NCI-H1436 (cell line): ENCODE results near the gene NUDT3.
A peak's percentile ranks its signal among the peaks of the same experiment; 100 is the strongest.
"Not testable (repeated sequence)": the region's sequence is repeated elsewhere in the genome, so short reads cannot be mapped to it uniquely, and the experiment has no call there.

Source experiments
- DNase-seq: peaks from one replicate; lab custom pipeline; 2025; lab: John Stamatoyannopoulos, UW

Gene NUDT3

DNA sequence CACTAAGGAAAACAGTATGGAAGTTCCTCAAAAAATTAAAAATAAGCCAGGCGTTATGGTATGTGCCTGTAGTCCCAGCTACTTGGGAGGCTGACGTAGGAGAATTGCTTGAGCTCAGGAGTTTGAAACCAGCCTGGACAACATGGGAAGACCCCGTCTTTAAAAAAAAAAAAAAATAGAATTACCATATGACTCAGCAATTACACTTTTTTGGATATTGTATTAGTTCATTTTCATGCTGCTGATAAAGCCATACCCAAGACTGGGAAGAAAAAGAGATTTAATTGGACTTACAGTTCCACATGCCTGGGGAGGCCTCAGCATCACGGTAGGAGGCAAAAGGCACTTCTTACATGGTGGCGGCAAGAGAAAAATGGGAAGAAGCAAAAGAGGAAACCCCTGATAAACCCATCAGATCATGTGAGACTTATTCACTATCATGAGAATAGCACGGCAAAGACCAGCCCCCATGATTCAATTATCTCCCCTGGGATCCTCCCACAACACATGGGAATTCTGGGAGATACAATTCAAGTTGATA lies 132.9 kb downstream of the NUDT3 start:
- DNase-seq, result no peak

GRCh38 chr6:34252395-34252794 lies 140.1 kb downstream of the NUDT3 start:
- DNase-seq, result not testable (repeated sequence)

DNA sequence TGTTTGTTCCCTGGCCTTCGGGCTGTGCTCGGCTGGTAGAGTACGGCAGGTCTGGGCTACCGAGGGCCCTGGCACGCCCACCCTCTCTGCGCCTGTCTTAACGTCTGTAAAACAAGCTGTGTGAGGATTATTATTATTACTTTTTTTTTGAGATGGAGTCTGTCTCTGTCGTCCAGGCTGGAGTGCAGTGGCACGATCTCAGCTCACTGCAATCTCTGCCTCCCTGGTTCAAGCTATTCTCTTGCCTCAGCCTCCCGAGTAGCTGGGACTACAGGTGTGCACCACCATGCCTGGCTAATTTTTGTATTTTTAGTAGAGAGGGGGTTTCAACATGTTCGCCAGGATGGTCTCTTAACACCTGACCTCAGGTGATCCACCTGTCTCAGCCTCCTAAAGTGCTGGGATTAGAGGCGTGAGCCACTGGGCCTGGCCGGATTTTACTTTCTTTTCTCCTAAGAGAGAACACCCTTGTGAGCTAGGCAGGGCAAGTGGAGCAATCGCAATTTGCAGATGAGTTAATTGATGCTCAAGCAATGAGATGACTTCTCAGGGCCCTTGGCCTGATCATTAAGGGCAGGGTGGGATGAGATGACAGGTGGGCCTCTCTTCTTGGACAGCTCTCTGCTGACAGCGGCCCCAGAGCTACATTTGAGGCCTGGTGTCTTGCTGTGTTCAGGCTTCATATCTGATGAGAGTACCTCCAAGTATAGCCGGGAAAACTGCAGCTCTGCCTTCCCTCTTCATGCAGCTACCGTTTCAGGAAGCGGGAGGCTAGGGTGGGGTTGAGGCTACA lies 142.8 kb downstream of the NUDT3 start:
- no peak for DNase-seq

DNA sequence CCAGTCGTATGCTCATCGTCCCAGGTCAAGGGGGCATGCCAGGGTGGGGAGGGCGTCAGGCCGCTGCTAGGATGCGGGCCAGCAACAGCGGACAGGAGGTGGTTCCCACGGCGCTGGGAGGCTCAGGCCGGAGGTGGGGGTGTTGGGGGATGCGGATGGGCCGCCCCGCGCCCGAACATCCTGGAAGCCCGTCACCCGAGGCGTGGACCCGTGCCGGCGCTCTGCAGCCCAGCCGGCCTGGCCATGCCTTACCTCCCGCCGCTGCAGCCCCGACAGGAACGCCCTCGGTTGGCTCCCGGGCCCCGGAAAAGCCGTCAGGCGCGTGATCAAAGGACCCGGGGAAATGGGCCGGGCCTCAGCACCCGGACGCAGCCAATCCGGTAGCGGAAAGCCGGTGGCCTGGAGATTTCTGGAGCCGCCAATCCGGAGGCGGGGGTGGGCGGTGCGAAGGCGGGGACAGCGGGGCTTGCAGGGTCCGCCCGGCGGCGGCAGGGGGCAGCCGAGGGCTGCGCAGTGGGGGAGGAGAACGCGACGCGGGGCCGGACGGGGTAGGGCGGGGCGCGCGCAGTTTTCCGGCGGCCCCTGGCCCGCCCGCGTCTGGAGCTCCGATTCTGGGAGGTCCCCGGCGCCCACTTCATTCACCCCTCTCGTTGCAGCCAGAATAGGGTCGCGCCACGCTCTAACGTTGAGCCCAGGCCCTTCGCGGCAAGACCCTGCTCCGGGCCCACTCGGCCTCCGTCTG lies 143.6 kb downstream of the NUDT3 start, which contains the start of gene SMIM29:
Gene SMIM29, minus strand, starts transcription at position 280 of the 742 bp plus-strand sequence. CDS start 1,215 bp downstream, outside the sequence.
- DNase-seq, result peak; percentile 93

DNA sequence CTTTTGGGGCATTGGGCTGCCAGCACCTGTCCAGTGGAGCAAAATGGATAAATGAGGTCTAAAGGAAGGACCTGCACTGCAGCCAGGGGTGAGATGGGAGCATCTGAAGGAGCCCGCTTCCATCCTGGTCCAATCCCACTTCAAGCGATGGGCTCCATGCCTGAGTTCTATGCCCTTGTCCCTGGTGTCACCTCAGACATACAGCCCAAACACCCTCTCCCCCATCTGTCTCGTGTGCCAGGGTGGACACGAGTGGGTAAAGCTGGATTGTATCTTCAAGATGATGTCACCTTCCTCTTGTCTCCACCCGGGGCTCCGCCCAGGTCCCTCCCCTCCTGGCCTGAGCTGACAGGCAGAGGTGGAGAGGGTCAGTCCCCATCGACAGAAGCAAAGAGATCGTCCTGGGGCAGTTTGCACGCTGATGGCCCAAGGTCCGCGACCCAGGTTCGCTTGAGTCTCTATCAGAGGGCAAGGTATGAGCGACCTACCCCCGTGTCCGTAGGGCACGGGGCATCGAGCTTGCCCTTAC lies 144.2 kb downstream of the NUDT3 start:
- no peak for DNase-seq

GRCh38 chr6:34247481-34248197 lies 144.8 kb downstream of the NUDT3 start:
- no peak for DNase-seq

GRCh38 chr6:34246563-34247391 lies 145.7 kb downstream of the NUDT3 start:
- DNase-seq, result no peak

GRCh38 chr6:34246249-34246562 lies 146.3 kb downstream of the NUDT3 start:
- no peak for DNase-seq

DNA sequence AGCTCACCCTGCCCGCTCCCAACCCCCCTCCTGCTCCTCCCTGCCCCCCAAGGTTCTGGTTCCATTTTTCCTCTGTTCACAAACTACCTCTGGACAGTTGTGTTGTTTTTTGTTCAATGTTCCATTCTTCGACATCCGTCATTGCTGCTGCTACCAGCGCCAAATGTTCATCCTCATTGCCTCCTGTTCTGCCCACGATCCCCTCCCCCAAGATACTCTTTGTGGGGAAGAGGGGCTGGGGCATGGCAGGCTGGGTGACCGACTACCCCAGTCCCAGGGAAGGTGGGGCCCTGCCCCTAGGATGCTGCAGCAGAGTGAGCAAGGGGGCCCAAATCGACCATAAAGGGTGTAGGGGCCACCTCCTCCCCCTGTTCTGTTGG lies 146.7 kb downstream of the NUDT3 start:
- DNase-seq, result not testable (repeated sequence)

GRCh38 chr6:34245032-34245760 lies 147.3 kb downstream of the NUDT3 start:
- not testable (repeated sequence) for DNase-seq

DNA sequence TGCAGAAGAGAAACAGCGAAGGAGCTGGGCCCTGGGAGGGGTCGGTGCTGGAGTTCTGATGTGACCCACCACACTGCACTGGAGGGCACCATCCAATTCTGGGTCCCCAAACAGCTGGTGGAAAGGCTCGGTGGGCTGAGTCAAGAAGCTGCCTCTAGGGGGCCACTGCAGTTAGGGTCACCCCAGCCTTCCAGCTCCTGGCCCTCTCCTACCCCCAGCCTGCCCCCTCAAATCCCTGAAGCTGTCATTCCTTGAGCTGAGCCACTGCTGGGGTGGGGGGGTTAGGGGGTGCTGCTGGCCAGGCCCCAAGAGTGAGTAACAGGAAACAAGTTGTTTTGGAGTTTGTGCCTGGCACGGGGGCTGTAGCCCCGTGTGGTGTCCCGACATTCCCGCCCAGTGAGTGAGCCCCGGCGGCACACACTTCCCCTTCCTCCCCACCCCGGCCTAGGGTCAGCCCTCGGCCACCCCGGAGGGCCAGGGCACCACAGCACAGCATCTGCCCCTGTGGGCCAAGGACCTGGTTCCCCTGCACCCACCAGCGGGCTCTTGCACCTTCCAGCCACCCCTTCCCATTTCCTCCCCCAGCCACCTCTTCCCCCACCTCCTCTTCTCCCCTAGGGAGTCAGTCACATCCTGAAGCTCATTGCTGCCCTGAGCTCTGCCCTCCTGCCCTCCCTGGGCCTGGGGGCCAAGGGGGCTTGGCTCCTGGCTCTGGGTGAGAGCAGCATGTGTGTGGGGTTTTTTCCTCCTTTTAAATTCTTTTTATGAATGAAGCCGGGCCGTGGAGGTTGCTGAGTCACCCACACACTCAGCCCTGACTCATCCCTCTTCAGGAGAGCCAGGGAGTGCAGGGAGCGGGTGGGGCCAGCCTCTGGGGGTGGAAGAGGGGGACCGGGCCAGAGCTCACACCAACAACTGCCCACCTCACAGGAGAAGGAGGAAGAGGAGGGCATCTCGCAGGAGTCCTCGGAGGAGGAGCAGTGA lies 148.3 kb downstream of the NUDT3 start:
- DNase-seq, result no peak

GRCh38 chr6:34243131-34243771 lies 149.2 kb downstream of the NUDT3 start:
- DNase-seq, result no peak

- DNase-seq, result no peak
Observed at GRCh38 chr6:34242252-34243130, 150.0 kb downstream of the NUDT3 start.

DNA sequence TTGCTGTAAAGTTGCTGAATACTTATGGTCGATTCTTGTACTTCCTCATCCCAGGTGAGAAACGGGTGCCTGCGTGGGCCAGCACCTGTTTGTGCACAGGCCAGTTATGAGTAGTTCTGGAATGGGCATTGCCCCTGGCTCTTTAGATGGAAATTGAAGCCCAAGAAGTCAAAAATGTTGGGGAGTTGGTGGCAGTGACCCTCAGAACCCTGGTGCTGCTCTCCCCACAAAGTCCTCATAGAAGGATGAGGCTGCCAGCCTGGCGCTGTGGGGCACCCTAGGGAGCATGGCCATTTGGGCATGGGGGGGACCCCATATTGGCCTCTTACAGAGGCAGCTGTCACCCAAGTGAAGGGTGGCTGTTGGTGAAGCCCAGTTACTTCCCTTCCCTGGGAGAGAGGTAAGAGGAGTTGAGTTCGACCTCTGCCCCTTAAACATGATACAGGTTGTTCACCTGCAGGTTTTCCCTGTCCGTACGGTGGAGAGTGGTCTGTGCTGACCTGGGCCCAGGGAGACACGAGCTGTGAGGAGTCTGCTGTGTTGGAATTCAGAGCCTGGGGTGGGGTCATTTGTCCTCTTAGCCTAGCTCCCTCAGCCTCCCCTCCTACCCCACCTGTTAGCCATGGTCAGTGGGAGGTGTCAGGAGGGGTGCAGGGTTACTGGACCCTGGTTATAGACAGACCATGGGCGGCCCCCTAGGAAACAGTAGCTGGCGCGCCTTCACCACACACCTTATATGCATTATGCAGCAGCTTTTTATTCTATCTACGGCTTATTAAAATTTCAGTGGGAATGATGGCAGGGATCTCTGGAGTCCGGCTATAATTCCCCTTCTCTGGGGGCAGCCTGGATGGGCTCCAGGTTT lies 150.9 kb downstream of the NUDT3 start:
- no peak for DNase-seq

GRCh38 chr6:34240329-34241248 lies 151.9 kb downstream of the NUDT3 start:
- DNase-seq, result no peak

DNA sequence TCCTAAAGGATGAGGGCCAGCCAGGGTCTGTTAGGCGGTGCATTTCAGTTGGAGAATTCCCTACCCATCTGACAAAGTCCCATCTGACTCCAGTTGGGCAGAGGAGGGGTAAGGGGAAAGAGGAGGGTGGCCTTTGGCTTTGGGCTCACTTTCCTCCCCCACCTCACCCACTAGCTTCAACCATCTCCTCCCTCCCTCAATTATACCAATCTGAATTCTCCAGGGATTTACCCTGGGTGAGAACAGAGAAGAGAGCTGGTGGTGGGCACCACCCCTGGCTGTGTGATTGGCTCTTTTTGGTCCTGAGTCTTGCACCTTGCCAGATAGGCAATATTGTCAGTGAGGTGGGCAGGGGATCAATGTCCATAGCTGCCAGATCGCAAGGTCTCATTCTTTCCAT lies 152.6 kb downstream of the NUDT3 start:
- DNase-seq, result no peak
